SK-N-SH (cell line): ENCODE results near the gene GPR137. TPM values are rescaled to one million over a fixed set of nuclear protein-coding genes. Genes with fewer than 3 reads are reported as not detected.

Experiments used
- CTCF ChIA-PET: fragments of 300-600, 350-600 bp; formaldehyde crosslinking; extraction: SDS; loops from one replicate; lab custom pipeline; 2021; lab: Yijun Ruan, JAX
- POLR2A ChIA-PET: fragments of 350-600 bp; sonication (Branson Sonifier 250); formaldehyde crosslinking; extraction: SDS; loops from one replicate; lab custom pipeline; 2020; ENCODE audit warnings: antibody characterized with exemption, inconsistent platforms; lab: Yijun Ruan, JAX
- DNase-seq: peaks from one replicate; pipeline ENCODE4 v3.0.0; 2012
- H2AFZ ChIP-seq: fragments of 200-600 bp; sonication (generic); 2 replicates; pipeline ENCODE4 v1.8.1; 2016; ENCODE audit warnings: antibody characterized with exemption, mild to moderate bottlenecking, low read depth
- H3F3A ChIP-seq: fragments of 200-600 bp; sonication (generic); replicated peaks from 2 replicates; pipeline ENCODE3; 2016; ENCODE audit warnings: antibody characterized with exemption, mild to moderate bottlenecking; ENCODE audit not compliant: insufficient read depth
- H3K27ac ChIP-seq, 2 experiments: fragments of 200-500 bp in 1 of 2; fragments of 200-600 bp in 1 of 2; sonication (Bioruptor generic) in 1 of 2; sonication (generic), shearing (Covaris generic) in 1 of 2; 2 replicates each; pipeline versions ENCODE4 v1.5.1 to v1.6.1; 2014 to 2016; ENCODE audit warnings: low read depth in 2 of 2, inconsistent platforms in 1 of 2, low read length in 1 of 2, mild to moderate bottlenecking in 1 of 2, mixed read lengths in 1 of 2
- H3K27me3 ChIP-seq: fragments of 200-600 bp; sonication (generic), shearing (Covaris generic); 2 replicates; pipeline ENCODE4 v1.6.1; 2016; ENCODE audit warnings: mixed run types; ENCODE audit not compliant: insufficient read depth
- H3K36me3 ChIP-seq, 2 experiments: fragments of 200-500 bp in 1 of 2; fragments of 200-600 bp in 1 of 2; sonication (Bioruptor generic) in 1 of 2; sonication (generic) in 1 of 2; replicated peaks in 1 of 2; 2 replicates each; pipeline versions ENCODE3 to v1.5.1; 2014 to 2016; ENCODE audit warnings: low read length in 1 of 2, mild to moderate bottlenecking in 1 of 2; ENCODE audit not compliant: insufficient read depth in 2 of 2, control insufficient read depth in 1 of 2
- H3K4me1 ChIP-seq, 2 experiments: fragments of 200-500 bp in 1 of 2; fragments of 200-600 bp in 1 of 2; sonication (Bioruptor generic) in 1 of 2; sonication (generic), shearing (Covaris generic) in 1 of 2; 2 replicates each; pipeline versions ENCODE4 v1.5.1 to v1.6.1; 2014 to 2016; ENCODE audit warnings: low read depth in 1 of 2, low read length in 1 of 2, mixed run types in 1 of 2; ENCODE audit not compliant: insufficient read depth in 2 of 2, control insufficient read depth in 1 of 2
- H3K4me2 ChIP-seq: fragments of 200-600 bp; sonication (generic), shearing (Covaris generic); 2 replicates; pipeline ENCODE4 v1.6.1; 2017; ENCODE audit warnings: mixed run types
- H3K4me3 ChIP-seq, 2 experiments: fragments of 200-500 bp in 1 of 2; fragments of 200-600 bp in 1 of 2; sonication (Bioruptor generic) in 1 of 2; sonication (generic), shearing (Covaris generic) in 1 of 2; 2 replicates each; pipeline versions ENCODE4 v1.5.1 to v1.8.1; 2014 to 2016; ENCODE audit warnings: low read depth in 2 of 2, inconsistent platforms in 1 of 2, low read length in 1 of 2, mild to moderate bottlenecking in 1 of 2, mixed read lengths in 1 of 2, moderate library complexity in 1 of 2
- H3K79me2 ChIP-seq: fragments of 200-600 bp; sonication (generic); 2 replicates; pipeline ENCODE4 v1.8.1; 2017; ENCODE audit warnings: mild to moderate bottlenecking; ENCODE audit not compliant: insufficient read depth
- H3K9ac ChIP-seq: fragments of 200-600 bp; sonication (generic); 2 replicates; pipeline ENCODE4 v1.6.1; 2017; ENCODE audit warnings: mixed run types
- H3K9me2 ChIP-seq: fragments of 200-600 bp; sonication (generic); 2 replicates; pipeline ENCODE4 v1.6.1; 2017; ENCODE audit warnings: mixed run types
- H3K9me3 ChIP-seq: fragments of 200-600 bp; sonication (generic); 2 replicates; pipeline ENCODE4 v1.6.1; 2017; ENCODE audit warnings: mixed run types, mild to moderate bottlenecking, moderate library complexity
- H4K20me1 ChIP-seq: fragments of 200-600 bp; sonication (generic); 2 replicates; pipeline ENCODE4 v1.6.1; 2017; ENCODE audit warnings: mild to moderate bottlenecking, mixed run types; ENCODE audit not compliant: insufficient read depth
- FOSL2 ChIP-seq: IDR thresholded peaks from 2 replicates; pipeline ENCODE4 v1.4.0; 2012; ENCODE audit warnings: low read depth, mild to moderate bottlenecking, moderate library complexity, borderline replicate concordance
- FOXM1 ChIP-seq: IDR thresholded peaks from 2 replicates; pipeline ENCODE4 v1.4.0; 2012; ENCODE audit warnings: low read depth, mild to moderate bottlenecking
- GABPA ChIP-seq: IDR thresholded peaks from 2 replicates; pipeline ENCODE4 v1.4.0; 2012; ENCODE audit warnings: low read depth, mild to moderate bottlenecking
- GATA2 ChIP-seq: sonication (generic); formaldehyde crosslinking; IDR thresholded peaks from 2 replicates; pipeline ENCODE4 v1.5.0; 2020; ENCODE audit warnings: mild to moderate bottlenecking, missing genetic modification reagents
- MXI1 ChIP-seq: IDR thresholded peaks from 2 replicates; pipeline ENCODE4 v1.6.1; 2012; ENCODE audit warnings: mild to moderate bottlenecking, low read depth, low read length, improper control_type of control experiment
- NRF1 ChIP-seq: IDR thresholded peaks from 2 replicates; pipeline ENCODE4 v1.6.1; 2012; ENCODE audit warnings: low read depth, mild to moderate bottlenecking, low read length
- RAD21 ChIP-seq: IDR thresholded peaks from 2 replicates; pipeline ENCODE4 v1.6.1; 2012; ENCODE audit warnings: mild to moderate bottlenecking, low read length
- RFX5 ChIP-seq: IDR thresholded peaks from 2 replicates; pipeline ENCODE4 v1.6.1; 2012; ENCODE audit warnings: mild to moderate bottlenecking, improper control_type of control experiment, low read length
- RXRA ChIP-seq: IDR thresholded peaks from 2 replicates; pipeline ENCODE4 v1.4.0; 2012; ENCODE audit warnings: low read depth, mild to moderate bottlenecking, borderline replicate concordance
- SIN3A ChIP-seq: IDR thresholded peaks from 2 replicates; pipeline ENCODE4 v1.6.1; 2012; ENCODE audit warnings: low read depth, mild to moderate bottlenecking, low read length, moderate library complexity, borderline replicate concordance
- SMC3 ChIP-seq: IDR thresholded peaks from 2 replicates; pipeline ENCODE4 v1.6.1; 2012; ENCODE audit warnings: low read depth, low read length, improper control_type of control experiment
- TAF1 ChIP-seq: IDR thresholded peaks from 2 replicates; pipeline ENCODE4 v1.6.1; 2012; ENCODE audit warnings: low read depth, mild to moderate bottlenecking, low read length, moderate library complexity, borderline replicate concordance
- TEAD4 ChIP-seq: IDR thresholded peaks from 2 replicates; pipeline ENCODE4 v1.4.0; 2012; ENCODE audit warnings: mild to moderate bottlenecking, borderline replicate concordance; ENCODE audit not compliant: insufficient read depth
- YY1 ChIP-seq: IDR thresholded peaks from 2 replicates; pipeline ENCODE4 v1.4.0; 2012; ENCODE audit warnings: low read depth, mild to moderate bottlenecking
- WGBS: methylation state at CpG from one replicate; pipeline ENCODE4 v1.1.6; 2017; ENCODE audit warnings: low lambda C conversion rate; 5-methylcytosine and 5-hydroxymethylcytosine counted together
- polyA plus RNA-seq, 3 experiments: library from polyadenylated mRNA; depleted of rRNA; stranded (reverse); fragments of >200 nt; gene quantifications; 2 replicates each; pipeline ENCODE4 v1.2.3, GENCODE V29; 2012
- TF ChIP-seq, protein P1 (sequence below): fragments of 200-600 bp; sonication (generic); IDR thresholded peaks from 2 replicates; pipeline ENCODE4 v1.6.1; 2017; ENCODE audit warnings: antibody characterized with exemption, mild to moderate bottlenecking, moderate library complexity
- TF ChIP-seq, protein P2 (sequence below): IDR thresholded peaks from 2 replicates; pipeline ENCODE4 v1.4.0; 2012; ENCODE audit warnings: low read depth
- TF ChIP-seq, protein P3 (sequence below): fragments of 150-350 bp; IDR thresholded peaks from 2 replicates; pipeline ENCODE4 v1.6.1; 2017; ENCODE audit warnings: antibody characterized with exemption, low read length, low read depth, borderline replicate concordance
- TF ChIP-seq, protein P4 (sequence below): IDR thresholded peaks from 2 replicates; pipeline ENCODE4 v1.4.0; 2012; ENCODE audit warnings: low read depth, borderline replicate concordance
- TF ChIP-seq, protein P5 (sequence below): IDR thresholded peaks from 2 replicates; pipeline ENCODE4 v1.4.0; 2012; ENCODE audit warnings: low read depth, borderline replicate concordance
- TF ChIP-seq, protein P6 (sequence below): IDR thresholded peaks from 2 replicates; pipeline ENCODE4 v1.6.1; 2012; ENCODE audit warnings: mild to moderate bottlenecking, low read depth, low read length, moderate library complexity

Gene GPR137
- polyA plus RNA-seq, 1 of the 3 experiments (the other 2 are of a cell fraction), result 29.9 TPM

DNA sequence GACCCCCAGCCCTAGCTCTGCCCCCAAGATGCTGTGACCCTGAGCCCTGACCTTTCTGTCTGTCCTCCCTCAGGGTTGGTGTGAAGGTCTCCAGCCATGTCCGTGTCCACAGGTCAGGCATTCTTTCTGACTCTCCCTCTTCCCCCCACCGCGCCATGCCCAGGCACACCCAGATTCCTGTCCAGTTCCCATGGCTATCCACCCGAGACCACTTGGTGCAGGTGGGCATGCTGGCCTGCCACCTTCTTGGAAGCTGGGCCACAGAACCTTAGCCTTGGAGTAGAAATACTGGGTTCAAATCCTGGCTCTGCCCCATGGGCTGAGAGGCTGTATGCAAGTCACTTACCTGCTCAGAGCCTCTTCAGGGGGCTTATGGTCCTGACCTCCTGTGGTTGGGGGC lies 36.6 kb upstream of the GPR137 start:
- 94% methylated on average over 4 of the region's 4 CpGs for WGBS
- Histone ChIP-seq H3K9me3 (no peaks in the 10 kb centered on the region), H3K27ac (no peak overlapping the region), H3K4me1 (peaks cover 16 to 47% of the 10 kb centered on the region in 2 experiments; a peak in 2 of 4 replicates), H3K79me2 (peaks cover 48% of the 10 kb centered on the region)
- TF ChIP-seq RAD21 (no peak), FOSL2 (no peak), TAF1 (no peak), MXI1 (no peak), FOXM1 (no peak), SMC3 (no peak), GATA2 (CRISPR knock-in tag) (no peak), NRF1 (no peak), TEAD4 (no peak), RXRA (no peak), YY1 (no peak), RFX5 (no peak), GABPA (no peak), SIN3A (no peak)
- TF ChIP-seq, protein P1, sequence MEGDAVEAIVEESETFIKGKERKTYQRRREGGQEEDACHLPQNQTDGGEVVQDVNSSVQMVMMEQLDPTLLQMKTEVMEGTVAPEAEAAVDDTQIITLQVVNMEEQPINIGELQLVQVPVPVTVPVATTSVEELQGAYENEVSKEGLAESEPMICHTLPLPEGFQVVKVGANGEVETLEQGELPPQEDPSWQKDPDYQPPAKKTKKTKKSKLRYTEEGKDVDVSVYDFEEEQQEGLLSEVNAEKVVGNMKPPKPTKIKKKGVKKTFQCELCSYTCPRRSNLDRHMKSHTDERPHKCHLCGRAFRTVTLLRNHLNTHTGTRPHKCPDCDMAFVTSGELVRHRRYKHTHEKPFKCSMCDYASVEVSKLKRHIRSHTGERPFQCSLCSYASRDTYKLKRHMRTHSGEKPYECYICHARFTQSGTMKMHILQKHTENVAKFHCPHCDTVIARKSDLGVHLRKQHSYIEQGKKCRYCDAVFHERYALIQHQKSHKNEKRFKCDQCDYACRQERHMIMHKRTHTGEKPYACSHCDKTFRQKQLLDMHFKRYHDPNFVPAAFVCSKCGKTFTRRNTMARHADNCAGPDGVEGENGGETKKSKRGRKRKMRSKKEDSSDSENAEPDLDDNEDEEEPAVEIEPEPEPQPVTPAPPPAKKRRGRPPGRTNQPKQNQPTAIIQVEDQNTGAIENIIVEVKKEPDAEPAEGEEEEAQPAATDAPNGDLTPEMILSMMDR, result no peak
- TF ChIP-seq, protein P2, sequence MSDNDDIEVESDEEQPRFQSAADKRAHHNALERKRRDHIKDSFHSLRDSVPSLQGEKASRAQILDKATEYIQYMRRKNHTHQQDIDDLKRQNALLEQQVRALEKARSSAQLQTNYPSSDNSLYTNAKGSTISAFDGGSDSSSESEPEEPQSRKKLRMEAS, result no peak
- TF ChIP-seq, protein P3, sequence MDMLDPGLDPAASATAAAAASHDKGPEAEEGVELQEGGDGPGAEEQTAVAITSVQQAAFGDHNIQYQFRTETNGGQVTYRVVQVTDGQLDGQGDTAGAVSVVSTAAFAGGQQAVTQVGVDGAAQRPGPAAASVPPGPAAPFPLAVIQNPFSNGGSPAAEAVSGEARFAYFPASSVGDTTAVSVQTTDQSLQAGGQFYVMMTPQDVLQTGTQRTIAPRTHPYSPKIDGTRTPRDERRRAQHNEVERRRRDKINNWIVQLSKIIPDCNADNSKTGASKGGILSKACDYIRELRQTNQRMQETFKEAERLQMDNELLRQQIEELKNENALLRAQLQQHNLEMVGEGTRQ, result no peak
- TF ChIP-seq, protein P4, sequence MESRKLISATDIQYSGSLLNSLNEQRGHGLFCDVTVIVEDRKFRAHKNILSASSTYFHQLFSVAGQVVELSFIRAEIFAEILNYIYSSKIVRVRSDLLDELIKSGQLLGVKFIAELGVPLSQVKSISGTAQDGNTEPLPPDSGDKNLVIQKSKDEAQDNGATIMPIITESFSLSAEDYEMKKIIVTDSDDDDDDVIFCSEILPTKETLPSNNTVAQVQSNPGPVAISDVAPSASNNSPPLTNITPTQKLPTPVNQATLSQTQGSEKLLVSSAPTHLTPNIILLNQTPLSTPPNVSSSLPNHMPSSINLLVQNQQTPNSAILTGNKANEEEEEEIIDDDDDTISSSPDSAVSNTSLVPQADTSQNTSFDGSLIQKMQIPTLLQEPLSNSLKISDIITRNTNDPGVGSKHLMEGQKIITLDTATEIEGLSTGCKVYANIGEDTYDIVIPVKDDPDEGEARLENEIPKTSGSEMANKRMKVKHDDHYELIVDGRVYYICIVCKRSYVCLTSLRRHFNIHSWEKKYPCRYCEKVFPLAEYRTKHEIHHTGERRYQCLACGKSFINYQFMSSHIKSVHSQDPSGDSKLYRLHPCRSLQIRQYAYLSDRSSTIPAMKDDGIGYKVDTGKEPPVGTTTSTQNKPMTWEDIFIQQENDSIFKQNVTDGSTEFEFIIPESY, result no peak
- TF ChIP-seq, protein P5, sequence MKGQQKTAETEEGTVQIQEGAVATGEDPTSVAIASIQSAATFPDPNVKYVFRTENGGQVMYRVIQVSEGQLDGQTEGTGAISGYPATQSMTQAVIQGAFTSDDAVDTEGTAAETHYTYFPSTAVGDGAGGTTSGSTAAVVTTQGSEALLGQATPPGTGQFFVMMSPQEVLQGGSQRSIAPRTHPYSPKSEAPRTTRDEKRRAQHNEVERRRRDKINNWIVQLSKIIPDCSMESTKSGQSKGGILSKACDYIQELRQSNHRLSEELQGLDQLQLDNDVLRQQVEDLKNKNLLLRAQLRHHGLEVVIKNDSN, result no peak
- TF ChIP-seq, protein P6, sequence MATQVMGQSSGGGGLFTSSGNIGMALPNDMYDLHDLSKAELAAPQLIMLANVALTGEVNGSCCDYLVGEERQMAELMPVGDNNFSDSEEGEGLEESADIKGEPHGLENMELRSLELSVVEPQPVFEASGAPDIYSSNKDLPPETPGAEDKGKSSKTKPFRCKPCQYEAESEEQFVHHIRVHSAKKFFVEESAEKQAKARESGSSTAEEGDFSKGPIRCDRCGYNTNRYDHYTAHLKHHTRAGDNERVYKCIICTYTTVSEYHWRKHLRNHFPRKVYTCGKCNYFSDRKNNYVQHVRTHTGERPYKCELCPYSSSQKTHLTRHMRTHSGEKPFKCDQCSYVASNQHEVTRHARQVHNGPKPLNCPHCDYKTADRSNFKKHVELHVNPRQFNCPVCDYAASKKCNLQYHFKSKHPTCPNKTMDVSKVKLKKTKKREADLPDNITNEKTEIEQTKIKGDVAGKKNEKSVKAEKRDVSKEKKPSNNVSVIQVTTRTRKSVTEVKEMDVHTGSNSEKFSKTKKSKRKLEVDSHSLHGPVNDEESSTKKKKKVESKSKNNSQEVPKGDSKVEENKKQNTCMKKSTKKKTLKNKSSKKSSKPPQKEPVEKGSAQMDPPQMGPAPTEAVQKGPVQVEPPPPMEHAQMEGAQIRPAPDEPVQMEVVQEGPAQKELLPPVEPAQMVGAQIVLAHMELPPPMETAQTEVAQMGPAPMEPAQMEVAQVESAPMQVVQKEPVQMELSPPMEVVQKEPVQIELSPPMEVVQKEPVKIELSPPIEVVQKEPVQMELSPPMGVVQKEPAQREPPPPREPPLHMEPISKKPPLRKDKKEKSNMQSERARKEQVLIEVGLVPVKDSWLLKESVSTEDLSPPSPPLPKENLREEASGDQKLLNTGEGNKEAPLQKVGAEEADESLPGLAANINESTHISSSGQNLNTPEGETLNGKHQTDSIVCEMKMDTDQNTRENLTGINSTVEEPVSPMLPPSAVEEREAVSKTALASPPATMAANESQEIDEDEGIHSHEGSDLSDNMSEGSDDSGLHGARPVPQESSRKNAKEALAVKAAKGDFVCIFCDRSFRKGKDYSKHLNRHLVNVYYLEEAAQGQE, result no peak
- TF ChIP-seq, all 33 proteins: peak for 0
- Histone ChIP-seq H3K36me3 (peaks cover 3 to 7% of the 10 kb centered on the region in 2 experiments), H3K4me3 (no peak overlapping the region), H3K27me3 (no peaks in the 10 kb centered on the region), H4K20me1 (peaks cover 14% of the 10 kb centered on the region), H3K9me2 (no peaks in the 10 kb centered on the region), H2AFZ (no peak overlapping the region), H3K9ac (no peak overlapping the region), H3K4me2 (no peak overlapping the region), H3F3A (peaks cover 5% of the 10 kb centered on the region)
- DNase-seq, result no peak
- POLR2A ChIA-PET, result interaction anchor here (12.4 kb wide), 1 partner anchor 21 kb away, joined by 112 read pairs; no protein-coding TSS in a partner anchor
- CTCF ChIA-PET, result interaction anchor here (3.7 to 4.6 kb wide), 3 partner anchors 14 to 45 kb away, joined by 25 to 119 read pairs (median 89); no protein-coding TSS in a partner anchor
